GM18499 (cell line): ENCODE data around the gene TSSC4.

Source experiments
- ATAC-seq: cut with Tn5 transposase; IDR thresholded peaks from one replicate; pipeline ENCODE4 v1.9.1; 2021; ENCODE audit warnings: moderate number of reproducible peaks; ENCODE audit not compliant: insufficient read depth, unreplicated experiment

Gene TSSC4

DNA sequence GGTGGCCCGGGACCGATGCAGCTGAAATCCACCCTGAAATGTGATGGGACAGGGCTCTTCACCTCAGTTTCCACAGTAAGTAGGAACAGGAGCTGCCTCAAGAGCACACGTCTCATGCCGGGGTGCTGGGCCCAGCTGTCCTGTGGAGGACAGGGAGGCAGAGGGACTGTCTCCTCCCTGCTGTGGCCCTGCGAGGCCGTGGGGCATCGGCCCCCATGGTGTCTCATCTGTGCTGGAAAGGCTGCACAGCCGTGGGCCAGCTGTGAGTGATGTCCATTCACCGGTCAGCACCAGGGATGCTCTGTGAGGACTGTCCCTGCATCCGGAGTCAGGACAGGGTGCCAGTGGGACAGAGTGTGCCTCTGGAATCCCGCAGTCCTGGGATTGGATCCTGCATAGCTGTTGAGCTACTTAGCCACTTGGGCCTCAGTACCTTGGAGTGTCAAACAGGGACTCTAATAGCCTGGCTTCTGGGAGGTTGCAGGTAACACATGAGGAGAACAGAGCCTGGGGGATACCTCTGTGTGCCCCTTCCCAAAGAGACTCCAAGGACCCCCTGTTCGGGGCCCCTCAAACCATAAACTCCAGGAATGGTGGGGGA is 27.3 kb downstream of the TSSC4 start:
- no peak for ATAC-seq

DNA sequence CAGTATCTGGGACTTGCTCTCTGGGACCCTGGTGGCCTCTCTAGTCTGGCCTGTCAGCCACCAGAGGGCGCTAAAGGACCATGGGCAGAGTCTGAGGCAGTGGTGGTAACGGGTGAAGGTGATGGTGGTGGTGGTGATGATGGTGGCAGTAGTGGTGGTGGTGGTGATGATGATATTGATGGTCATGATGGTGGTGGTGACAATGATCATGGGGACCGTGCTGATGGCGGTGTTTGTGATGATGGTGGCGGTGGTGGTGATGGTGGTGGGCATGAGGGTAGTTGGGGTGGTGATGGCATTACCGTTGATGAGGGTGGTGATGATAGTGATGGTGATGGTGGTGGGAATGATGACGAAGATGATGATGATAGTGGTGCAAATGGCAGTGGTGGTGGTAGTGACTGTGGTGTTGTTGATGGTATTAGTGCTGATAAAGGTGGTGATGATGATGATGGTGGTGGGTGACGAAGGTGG is 27.8 kb downstream of the TSSC4 start:
- ATAC-seq, result no peak

DNA sequence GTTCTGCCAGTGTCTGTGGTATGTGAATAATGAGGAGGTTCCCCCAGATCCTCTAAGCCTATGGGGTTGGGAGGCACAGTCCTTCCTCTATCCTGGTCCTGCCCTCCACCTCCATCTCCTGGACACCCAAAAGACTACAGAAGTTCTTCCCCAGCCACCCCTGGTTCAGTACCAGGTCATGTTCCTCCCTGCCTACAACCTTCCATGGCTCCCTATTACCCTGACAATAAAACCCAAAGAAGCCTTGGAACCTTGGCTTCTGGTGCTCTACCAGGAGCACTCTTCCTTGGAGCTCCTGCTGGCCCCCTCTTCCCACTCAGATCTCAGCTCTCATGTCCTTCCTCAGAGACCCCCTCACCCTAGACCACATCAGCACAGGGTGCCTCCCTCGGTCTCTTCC is 30.8 kb downstream of the TSSC4 start:
- no peak for ATAC-seq

DNA sequence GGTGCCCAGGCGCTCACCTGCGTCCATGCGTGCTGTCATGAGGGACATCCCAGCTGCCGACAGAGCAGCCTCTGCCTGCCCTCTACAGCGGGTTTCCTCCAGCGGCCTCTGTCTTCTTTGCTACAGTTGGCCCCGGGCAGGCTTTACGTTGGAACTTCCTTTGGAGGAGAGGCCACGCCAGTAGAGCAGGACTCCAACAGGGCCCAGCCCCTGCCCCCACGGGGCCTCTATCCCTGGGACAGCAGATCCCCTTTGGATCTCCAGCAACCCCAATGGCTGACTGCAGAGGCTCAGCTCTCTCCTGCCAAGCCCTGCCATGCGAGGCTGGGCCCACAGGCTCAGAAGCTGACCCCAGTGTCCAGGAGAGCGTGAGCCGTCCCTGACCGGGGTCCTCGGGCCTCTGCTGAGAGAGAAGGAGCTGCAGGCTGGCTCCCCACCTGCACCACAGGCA is 31.6 kb downstream of the TSSC4 start:
- ATAC-seq, result no peak

DNA sequence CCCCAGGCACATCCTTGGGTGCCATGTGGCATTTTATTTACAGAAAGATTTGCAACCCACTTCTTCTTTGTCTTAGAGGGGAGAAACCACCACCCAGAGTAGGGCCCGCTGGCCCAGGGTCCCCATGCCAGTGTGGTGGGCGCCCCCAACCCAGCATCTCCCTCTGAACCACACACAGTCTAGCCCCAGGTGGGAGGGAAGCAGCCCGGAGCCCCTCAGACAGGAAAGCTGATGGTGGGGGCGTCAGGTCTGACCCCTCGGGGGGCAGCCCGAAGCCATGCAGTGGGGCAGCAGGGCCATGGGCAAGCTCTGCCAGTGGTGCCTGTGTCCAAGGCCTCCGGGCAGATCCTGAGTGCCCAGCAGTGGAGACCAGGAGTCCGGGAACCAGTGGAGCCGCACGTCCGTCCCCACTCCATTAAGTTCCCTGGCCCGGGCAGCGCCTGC is 32.1 kb downstream of the TSSC4 start:
- ATAC-seq, result no peak

DNA sequence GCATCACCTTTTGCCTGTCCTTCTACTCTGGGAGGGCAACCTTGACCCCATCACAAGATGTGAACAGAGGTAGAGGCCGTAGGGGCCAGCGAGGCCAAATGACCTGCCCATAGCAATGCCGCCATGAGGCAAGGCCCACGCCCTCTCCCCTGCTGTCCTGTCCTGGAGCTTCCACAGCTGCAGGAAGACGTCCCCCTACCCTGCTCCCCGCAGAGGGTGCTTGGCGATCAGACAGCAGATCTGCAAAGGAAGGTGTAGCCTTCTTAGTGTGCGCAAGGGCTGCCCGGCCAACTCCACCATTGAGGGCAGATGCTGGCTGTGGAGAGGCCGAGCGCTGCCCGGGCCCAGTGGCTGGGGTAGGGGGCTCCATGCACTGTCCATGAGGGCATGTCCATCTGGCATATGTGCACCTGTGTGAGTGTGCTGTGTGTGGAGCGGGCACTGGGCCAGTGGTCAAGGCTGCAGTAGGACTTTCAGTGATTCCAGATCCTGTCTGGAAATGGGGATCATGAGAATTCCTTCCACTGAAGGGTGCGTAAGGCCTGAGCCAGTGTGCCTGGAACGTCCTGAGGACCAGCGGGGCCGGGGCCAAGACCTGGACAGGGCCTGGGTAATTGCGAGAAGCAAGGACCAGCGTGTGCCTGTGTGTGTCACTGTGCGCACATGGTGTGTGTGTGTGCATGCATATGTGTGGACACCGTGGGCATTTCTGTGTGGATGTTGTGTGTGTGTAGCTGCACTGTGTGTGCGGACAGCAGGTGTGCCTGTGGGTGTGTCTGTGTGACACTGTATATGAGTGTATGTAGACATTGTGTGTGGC is 32.8 kb downstream of the TSSC4 start:
- no peak for ATAC-seq

DNA sequence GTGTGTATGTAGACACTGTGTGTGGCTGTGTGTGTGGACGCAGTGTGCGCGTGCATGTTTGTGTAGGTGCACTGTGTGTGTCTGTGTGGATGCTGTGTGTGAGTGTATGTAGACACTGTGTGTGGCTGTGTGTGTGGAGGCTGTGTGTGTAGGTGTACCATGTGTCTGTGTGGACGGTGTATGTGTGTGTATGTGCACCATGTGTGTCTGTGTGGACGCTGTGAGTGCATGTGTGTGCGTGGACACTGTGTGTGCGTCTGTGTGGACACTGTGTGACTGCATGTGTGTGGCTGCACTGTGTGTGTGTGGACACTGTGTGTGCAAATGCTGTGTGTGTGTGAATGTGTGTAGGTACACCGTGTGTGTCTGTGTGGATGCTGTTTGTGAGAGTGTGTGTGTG is 33.5 kb downstream of the TSSC4 start:
- ATAC-seq, result no peak

DNA sequence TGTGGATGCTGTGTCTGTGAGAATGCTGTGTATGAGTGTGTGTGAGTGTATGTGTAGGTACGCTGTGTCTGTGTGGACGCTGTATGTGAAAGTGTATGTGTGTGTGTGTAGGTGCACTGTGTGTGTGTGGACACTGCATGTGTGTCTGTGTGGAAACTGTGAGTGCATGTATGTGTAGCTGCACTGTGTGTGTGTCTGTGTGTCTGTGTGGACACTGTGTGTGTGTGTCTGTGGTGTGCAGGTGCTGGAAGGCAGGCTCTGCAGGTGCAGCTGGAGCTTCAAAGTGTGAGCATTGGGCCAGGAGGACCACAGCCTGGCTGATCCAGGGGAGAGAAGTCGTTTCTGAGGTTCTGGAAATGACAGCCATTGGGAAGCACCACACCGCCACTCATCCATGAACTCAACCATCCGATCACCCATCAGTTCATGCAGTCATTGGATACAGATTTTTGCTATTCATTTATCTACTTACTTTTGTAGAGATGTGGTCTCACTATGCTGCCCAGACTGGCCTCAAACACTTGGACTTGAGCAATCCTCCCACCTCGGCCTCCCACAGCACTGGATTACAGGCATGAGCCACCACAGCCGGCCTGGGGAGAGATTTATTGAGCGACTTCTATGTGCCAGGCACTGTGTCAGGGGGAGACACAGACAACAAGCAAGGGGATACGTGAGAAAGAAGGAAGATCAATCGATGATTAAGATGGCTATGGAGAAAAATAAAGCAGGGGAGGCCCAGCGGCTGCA is 34.1 kb downstream of the TSSC4 start:
- no peak for ATAC-seq

DNA sequence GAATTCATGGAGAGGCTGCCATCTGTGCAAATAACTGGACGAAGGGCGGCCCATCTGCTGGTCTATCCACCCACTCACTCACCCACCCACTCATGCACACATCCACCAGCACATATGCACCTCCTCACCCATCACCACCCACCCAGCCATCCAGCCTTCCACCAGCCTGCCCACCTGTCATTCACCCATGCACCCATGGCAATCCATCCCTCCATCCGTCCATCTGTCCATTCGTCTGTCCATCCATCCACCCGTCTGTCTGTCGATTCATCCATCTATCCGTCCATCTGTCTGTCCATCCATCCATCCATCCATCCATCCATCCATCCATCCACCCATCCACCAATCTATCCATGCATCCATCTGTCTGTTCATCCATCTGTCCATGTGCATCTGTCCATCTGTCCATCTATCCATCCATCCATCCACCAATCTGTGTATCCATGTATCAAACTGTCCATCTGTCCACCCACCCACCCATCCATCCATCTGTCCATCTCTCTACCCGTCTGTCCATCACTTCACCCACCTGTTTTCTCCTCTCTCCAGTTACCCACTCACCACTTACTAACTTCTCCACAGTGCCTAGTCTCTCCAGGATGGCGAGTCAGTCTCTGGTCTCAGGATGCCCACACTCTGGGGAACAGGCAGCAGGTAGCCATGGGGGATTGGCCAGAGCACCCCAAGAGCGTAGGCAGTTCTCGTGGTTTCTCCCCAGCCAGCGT is 34.9 kb downstream of the TSSC4 start:
- no peak for ATAC-seq

DNA sequence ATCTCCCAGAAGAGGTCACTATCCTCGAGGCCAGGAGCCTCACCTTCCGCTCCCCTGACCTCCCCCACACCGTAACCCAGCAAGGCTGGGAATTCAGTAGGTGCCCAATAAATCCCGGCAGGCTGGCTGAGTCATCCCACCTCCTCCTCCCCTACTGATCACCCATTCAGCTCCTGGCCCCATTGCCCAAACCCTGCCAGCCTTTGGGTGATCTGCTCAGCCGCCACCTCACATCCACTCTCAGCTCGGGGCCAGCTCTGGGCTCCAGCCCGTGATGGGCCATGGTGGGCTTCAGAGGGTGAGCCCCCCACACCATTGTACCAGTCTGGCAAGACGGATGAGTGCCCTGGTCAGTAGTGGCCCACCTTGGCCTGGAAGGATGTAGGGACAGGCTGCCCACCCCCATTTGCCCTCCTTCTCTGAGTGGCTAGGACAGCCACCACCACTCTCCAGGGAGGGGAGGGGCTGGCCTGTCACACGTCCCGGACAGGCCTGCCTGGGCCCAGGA is 35.5 kb downstream of the TSSC4 start:
- ATAC-seq, result no peak

DNA sequence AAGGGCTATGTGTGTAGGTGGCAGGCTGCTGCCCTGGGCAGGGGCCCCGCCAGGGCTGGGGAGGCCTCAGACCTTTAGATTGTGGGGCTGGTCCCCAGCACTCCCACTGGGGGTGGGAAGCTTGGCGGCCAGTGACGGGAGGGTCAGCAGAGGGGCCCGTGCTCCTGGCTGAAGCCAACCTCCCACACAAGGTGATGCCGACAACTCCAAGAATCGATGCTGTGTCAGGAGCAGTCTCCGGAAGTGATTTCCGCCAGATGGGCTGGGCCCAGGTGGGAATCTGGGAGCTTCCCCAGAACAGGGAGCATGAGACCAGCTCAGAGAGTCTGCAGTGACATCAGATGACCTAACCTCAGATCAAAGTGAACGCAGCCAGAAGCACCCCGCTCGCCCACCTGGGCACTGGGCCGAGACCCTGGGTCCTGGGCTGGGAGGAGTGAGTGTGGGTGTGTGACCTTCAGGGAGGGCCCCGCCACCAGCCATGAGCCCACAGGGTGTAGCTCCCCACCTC is 36.0 kb downstream of the TSSC4 start:
- ATAC-seq, result no peak

DNA sequence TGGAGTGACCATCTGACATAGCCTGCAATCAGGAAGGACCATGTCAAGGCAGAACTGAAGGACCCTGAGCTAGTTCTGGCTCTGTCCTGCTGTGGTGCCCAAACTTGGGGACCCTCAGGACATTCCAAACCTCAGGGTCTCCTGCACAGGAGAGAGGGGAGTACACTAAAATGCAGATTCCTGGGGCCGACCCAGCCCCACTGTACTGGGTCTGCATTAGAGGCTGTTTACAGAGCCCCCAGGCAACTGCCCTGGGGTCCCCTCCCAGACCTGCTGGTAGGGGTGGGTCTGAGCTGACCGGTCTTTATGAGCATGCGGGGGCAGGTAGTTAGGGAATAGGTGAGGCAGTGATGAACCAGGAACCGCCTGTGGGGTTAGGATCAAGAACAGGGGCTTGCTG is 37.0 kb downstream of the TSSC4 start:
- ATAC-seq, result no peak

DNA sequence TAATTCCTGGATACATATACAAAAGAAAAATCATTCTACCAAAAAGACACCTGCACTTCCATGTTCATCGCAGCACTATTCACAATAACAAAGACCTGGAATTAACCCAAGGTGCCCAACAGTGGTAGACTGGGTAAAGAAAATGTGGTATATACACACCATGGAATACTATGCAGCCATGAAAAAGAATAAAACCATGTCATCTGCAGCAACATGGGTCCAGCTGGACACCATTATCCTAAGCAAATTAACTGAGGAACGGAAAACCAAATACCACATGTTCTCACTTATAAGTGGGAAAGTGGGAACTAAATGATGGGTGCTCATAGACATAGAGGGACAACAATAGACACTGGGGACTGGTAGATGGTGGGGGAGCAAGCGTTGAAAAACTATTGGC is 39.3 kb downstream of the TSSC4 start:
- ATAC-seq, result no peak

DNA sequence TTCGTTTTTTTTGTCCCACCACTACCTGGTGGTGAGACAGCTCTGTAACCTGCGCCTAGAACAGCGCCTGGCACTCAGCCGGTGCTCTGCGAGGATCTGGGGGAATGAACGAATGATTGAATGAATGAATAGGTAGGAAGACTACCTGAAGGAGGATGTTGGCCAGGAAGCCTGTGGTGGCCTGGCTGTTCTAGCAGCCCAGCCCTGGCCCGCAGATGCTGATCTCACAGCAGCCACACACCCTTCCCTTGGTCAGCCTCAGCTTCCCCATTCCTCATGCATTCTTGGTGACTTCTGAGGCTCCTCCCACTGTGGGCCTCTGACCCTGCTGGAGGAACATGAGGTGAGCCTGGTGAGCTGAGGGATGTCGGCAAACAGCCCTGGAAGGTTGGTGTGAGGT is 40.1 kb downstream of the TSSC4 start:
- no peak for ATAC-seq

DNA sequence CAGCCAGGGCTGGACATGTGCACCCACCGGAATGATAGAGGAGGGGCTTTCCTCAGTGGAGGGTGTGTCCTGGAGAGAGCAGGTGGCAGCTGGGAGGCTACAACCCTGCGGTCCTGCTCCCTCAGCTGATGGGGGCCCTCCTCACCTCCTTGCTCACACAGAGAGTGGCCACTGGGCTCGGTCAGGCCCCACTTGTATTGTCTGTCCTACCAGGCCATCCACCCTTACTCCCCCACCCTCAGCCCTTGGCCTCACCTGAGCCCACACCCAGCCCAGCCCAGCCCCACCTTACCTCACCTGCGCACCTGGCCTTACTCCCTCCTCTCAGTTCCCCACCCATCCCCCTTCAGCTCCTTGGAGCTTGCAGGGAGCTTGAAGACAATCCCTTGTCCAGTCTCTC is 40.6 kb downstream of the TSSC4 start:
- ATAC-seq, result no peak

DNA sequence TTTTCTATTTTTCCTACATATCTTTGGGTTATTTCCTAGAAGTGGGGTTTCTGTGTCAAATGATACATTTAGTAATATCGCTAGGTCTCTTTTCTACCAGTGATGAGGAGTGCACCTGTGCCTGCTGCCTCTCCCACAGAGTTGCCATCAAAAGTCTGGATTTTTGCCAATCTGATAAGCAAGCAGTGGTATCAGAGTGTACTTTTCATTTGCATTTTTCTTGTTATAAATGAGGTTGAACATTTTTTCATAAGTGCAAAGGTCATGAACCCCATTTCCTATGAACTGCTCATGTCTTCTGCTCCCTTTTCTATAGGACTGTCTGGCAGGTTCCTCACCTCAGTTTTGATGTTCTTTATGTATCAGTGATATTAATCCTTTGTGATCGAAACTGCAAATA is 42.0 kb downstream of the TSSC4 start:
- ATAC-seq, result no peak

DNA sequence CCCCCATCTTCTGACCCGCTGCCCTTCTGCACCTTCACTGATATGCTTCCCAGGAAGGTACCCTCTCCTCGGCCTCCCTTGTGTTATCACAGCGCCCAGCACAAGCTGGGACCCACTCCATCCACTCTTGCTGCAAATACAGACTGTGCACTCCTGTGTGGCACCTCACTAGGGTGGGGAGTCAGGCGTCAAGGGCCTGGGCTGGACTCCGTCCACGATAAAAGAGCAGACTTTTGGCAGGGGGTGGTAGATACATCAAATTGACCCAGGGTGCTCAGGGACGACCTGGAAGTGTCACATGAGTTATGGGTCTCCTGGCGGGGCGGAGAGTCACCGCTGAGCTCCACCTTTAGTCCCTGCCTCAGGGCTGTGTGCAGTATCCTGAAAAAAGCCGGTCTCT is 42.9 kb downstream of the TSSC4 start:
- ATAC-seq, result no peak

DNA sequence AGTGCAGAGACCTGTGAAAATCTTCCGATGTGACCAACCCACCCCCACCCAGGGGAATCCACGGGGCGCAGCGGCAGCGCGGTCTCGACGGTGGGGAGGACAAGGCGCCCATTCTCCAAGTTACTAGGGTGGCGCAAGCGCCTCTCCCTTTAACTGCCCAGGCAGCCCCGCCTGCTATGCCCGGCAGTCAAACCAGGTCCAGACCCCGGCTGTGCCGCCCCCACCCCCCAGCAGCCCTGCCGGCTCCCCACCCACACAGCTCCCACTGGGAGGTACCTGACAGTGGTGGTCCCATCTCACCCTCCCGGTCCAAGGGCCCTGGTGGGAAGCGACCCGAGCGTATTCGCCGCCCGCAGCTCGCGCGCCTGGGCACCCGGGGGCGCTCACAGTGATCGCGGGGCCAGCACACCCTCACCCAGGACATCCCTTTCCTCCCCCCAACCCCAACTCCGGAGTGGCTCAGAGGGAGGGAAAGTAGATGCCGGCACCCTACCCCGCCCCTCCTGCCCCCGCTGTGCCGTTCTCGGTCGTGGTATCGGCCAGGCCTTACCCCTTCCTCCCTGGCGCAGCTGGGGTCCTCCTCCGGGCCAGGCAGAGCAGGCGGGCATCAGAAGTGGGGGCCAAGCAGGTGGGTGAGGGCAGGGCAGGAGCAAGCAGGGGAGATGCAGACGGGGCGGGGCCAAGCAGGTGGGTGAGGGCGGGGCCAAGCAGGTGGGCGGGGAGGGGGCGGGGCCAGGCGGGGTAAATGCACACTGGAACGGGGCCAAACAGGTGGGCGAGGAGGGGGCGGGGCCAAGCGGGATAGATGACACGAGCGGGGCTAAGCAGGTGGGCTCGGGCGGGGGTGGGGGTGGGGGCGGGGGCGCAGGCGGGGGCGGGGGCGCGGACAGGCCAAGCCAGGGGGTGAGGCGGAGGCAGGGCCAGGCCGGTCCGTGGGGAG is 43.6 kb downstream of the TSSC4 start, which contains the start of gene TRPM5:
Gene TRPM5 (minus strand): TSS at position 634 of the 940 bp plus-strand sequence. CDS start 21,478 bp downstream, outside the sequence.
- ATAC-seq, result no peak
